BJ (cell line): ENCODE results near the gene LRFN4. TPM values are rescaled to one million over a fixed set of nuclear protein-coding genes. Genes with fewer than 3 reads are reported as not detected.

Experiments used
- CTCF ChIA-PET: fragments of 350-600 bp; formaldehyde crosslinking; extraction: SDS; loops from one replicate; lab custom pipeline; 2021; ENCODE audit warnings: antibody characterized with exemption, inconsistent platforms; lab: Yijun Ruan, JAX
- POLR2A ChIA-PET: fragments of 300-600 bp; sonication (Branson Sonifier 250); formaldehyde crosslinking; extraction: SDS; loops from one replicate; lab custom pipeline; 2021; ENCODE audit warnings: antibody characterized with exemption; lab: Charles Lee
- DNase-seq: peaks from one replicate; pipeline ENCODE4 v3.0.0-alpha.2; 2011; ENCODE audit warnings: low read depth
- H3K27me3 ChIP-seq: 2 replicates; pipeline ENCODE4 v1.6.0; 2011; ENCODE audit warnings: low read length; ENCODE audit not compliant: control insufficient read depth, insufficient read depth
- H3K36me3 ChIP-seq: 2 replicates; pipeline ENCODE4 v1.5.1; 2011; ENCODE audit warnings: low read length; ENCODE audit not compliant: control insufficient read depth, insufficient read depth
- H3K4me3 ChIP-seq: 2 replicates; pipeline ENCODE4 v1.5.1; 2011; ENCODE audit warnings: low read depth, mild to moderate bottlenecking, control low read depth, low read length
- CTCF ChIP-seq: IDR thresholded peaks from 2 replicates; pipeline ENCODE4 v1.5.1; 2011; ENCODE audit warnings: low read depth, mild to moderate bottlenecking, control low read depth, inconsistent platforms, low read length, moderate library complexity; ENCODE audit not compliant: insufficient read depth
- polyA plus RNA-seq: library from polyadenylated mRNA; depleted of rRNA; stranded (reverse); fragments of >200 nt; gene quantifications from 2 replicates; pipeline ENCODE4 v1.2.3, GENCODE V29; 2011

LRFN4 gene
- polyA plus RNA-seq, 1 experiment = 15.8 TPM

- Histone ChIP-seq H3K36me3 (peaks cover 10% of the 10 kb centered on the region), H3K4me3 (no peak overlapping the region), H3K27me3 (no peaks in the 10 kb centered on the region)
- ChIA-PET POLR2A (no interaction called here), CTCF (interaction anchor here (0.8 to 1.2 kb wide), 2 partner anchors 8 to 123 kb away, joined by 3 read pairs; no protein-coding TSS in a partner anchor)
- TF ChIP-seq CTCF = no peak
- DNase-seq = no peak
These were observed 4.2 kb upstream of the LRFN4 start for GRCh38 chr11:66852466-66853241.

GRCh38 chr11:66853242-66854229 lies 3.3 kb upstream of the LRFN4 start:
- Histone ChIP-seq H3K36me3 (peaks cover 9% of the 10 kb centered on the region), H3K4me3 (no peak overlapping the region), H3K27me3 (no peaks in the 10 kb centered on the region)
- TF ChIP-seq CTCF = no peak
- DNase-seq = no peak
- POLR2A ChIA-PET = no interaction called here
- CTCF ChIA-PET = no interaction called here

GRCh38 chr11:66854231-66854661 lies 2.6 kb upstream of the LRFN4 start:
- TF ChIP-seq CTCF = no peak
- Histone ChIP-seq H3K27me3 (no peaks in the 10 kb centered on the region), H3K36me3 (peaks cover 7% of the 10 kb centered on the region), H3K4me3 (no peak overlapping the region)
- DNase-seq = no peak
- CTCF ChIA-PET = no interaction called here
- POLR2A ChIA-PET = no interaction called here

GRCh38 chr11:66854729-66855211 lies 2.1 kb upstream of the LRFN4 start:
- ChIA-PET POLR2A (no interaction called here), CTCF (no interaction called here)

More at GRCh38 chr11:66854729-66855211, 2.1 kb upstream of the LRFN4 start:
- no peak for DNase-seq
- TF ChIP-seq CTCF = no peak
- Histone ChIP-seq H3K36me3 (peaks cover 6% of the 10 kb centered on the region), H3K27me3 (no peaks in the 10 kb centered on the region), H3K4me3 (no peak overlapping the region)
